Tibial nerve (tissue), 4 donors: Measurements from ENCODE around the gene PRCD. TPM values are rescaled to one million over a fixed set of nuclear protein-coding genes. Genes with fewer than 3 reads are reported as not detected.

Experiments used
- DNase-seq, 2 donors: peaks; one replicate each; pipeline ENCODE4 v3.0.0-alpha.2; 2019; ENCODE audit warnings: low spot score in 2 of 2
- H3K27ac ChIP-seq, 4 donors: fragments of 200-600 bp; sonication (generic) in 3 of 4; one replicate each; pipeline ENCODE4 v1.5.1; 2017 to 2019; ENCODE audit warnings: mild to moderate bottlenecking in 1 of 4
- H3K27me3 ChIP-seq, 2 donors: fragments of 200-600 bp; sonication (generic) in 1 of 2; one replicate each; pipeline versions ENCODE4 v1.5.1 to v1.6.0; 2017 to 2019
- H3K36me3 ChIP-seq, 3 donors: fragments of 200-600 bp; sonication (generic); one replicate each; pipeline ENCODE4 v1.5.1; 2018 to 2019
- H3K4me1 ChIP-seq, 4 donors: fragments of 200-600 bp; sonication (generic) in 3 of 4; one replicate each; pipeline ENCODE4 v1.5.1; 2017 to 2019
- H3K4me3 ChIP-seq, 4 donors: fragments of 200-600 bp; sonication (generic) in 3 of 4; one replicate each; pipeline ENCODE4 v1.5.1; 2017 to 2019; ENCODE audit warnings: mild to moderate bottlenecking in 1 of 4, moderate library complexity in 1 of 4
- H3K9me3 ChIP-seq, 4 donors: fragments of 200-600 bp; sonication (generic) in 3 of 4; one replicate each; pipeline ENCODE4 v1.5.1; 2017 to 2019
- CTCF ChIP-seq, 5 experiments: fragments of 200-600 bp in 3 of 5; fragments of 450-650 bp in 2 of 5; sonication (generic) in 3 of 5; IDR thresholded peaks; one replicate each; pipeline ENCODE4 v1.5.1; 2016 to 2019; ENCODE audit warnings: antibody characterized with exemption in 5 of 5, mild to moderate bottlenecking in 3 of 5, moderate library complexity in 2 of 5
- EP300 ChIP-seq, 2 donors: sonication (generic); formaldehyde crosslinking; IDR thresholded peaks; one replicate each; pipeline ENCODE4 v1.6.1; 2017; ENCODE audit warnings: antibody characterized with exemption in 2 of 2, mild to moderate bottlenecking in 1 of 2
- POLR2A ChIP-seq, 2 donors: fragments of 450-650 bp; IDR thresholded peaks; one replicate each; pipeline ENCODE4 v1.6.1; 2017; ENCODE audit warnings: antibody characterized with exemption in 2 of 2, mild to moderate bottlenecking in 2 of 2, moderate library complexity in 2 of 2
- WGBS, 2 donors: methylation state at CpG; one replicate each; pipeline ENCODE4 v1.1.5; 2018; 5-methylcytosine and 5-hydroxymethylcytosine counted together
- total RNA-seq, 4 donors: library from RNA; depleted of rRNA; stranded (reverse); fragments of >200 nt; gene quantifications; one replicate each; pipeline ENCODE4 v1.1.0, GENCODE V29; 2016

The PRCD gene
- total RNA-seq, 4 donors from 2014 or later = 6.6 to 23.5 (median 14.1) TPM

GRCh38 chr17:76544546-76545365 lies 4.9 kb downstream of the PRCD start:
- peaks cover 0 to 64% (median 32%) of the 10 kb centered on the region in 4 donors for H3K4me1 ChIP-seq

GRCh38 chr17:76545918-76546555 lies 6.2 kb downstream of the PRCD start:
- 70 to 77% methylated on average over 12 to 13 of the region's 13 CpGs for WGBS, 2 donors
- Histone ChIP-seq H3K9me3 (no peaks in the 10 kb centered on the region), H3K4me1 (peaks cover 0 to 58% (median 27%) of the 10 kb centered on the region in 4 donors), H3K4me3 (no peak overlapping the region), H3K27me3 (no peaks in the 10 kb centered on the region), H3K27ac (no peak overlapping the region), H3K36me3 (no peaks in the 10 kb centered on the region)
- TF ChIP-seq CTCF (IDR thresholded peaks at IDR 0.05) = no peak
- no peak for DNase-seq

More at GRCh38 chr17:76544546-76545365, 4.9 kb downstream of the PRCD start:
- H3K9me3 ChIP-seq = no peaks in the 10 kb centered on the region
- no peaks in the 10 kb centered on the region for H3K27me3 ChIP-seq
- H3K36me3 ChIP-seq = no peaks in the 10 kb centered on the region
- peak overlapping the region in 1 of 4 donors; percentile 2 for H3K4me3 ChIP-seq
- no peak for DNase-seq
- WGBS, 2 donors = 50 to 67% methylated on average over 21 to 24 of the region's 24 CpGs
- TF ChIP-seq EP300 (IDR thresholded peaks at IDR 0.05) (peak in 1 of 2 donors; percentile 32), CTCF (IDR thresholded peaks at IDR 0.05) (no peak)
- H3K27ac ChIP-seq = peak overlapping the region; percentile 20 to 74 (median 52)

- 63 to 64% methylated on average over 10 to 11 of the region's 11 CpGs for WGBS, 2 donors
- H3K4me1 ChIP-seq = peaks cover 0 to 58% (median 25%) of the 10 kb centered on the region in 4 donors
- H3K9me3 ChIP-seq = no peaks in the 10 kb centered on the region
- no peak for TF ChIP-seq CTCF (IDR thresholded peaks at IDR 0.05)
- no peak for TF ChIP-seq POLR2A (IDR thresholded peaks at IDR 0.05)
- TF ChIP-seq EP300 (IDR thresholded peaks at IDR 0.05) = no peak
- no peaks in the 10 kb centered on the region for H3K36me3 ChIP-seq
- no peaks in the 10 kb centered on the region for H3K27me3 ChIP-seq
- H3K4me3 ChIP-seq = no peak overlapping the region
- DNase-seq = no peak
- peak overlapping the region in 2 of 4 donors; percentile 3 to 40 for H3K27ac ChIP-seq
Observed at GRCh38 chr17:76546556-76547182, 6.8 kb downstream of the PRCD start.

GRCh38 chr17:76547183-76547641 lies 7.4 kb downstream of the PRCD start:
- no peak for TF ChIP-seq EP300 (IDR thresholded peaks at IDR 0.05)
- TF ChIP-seq CTCF (IDR thresholded peaks at IDR 0.05) = peak; percentile 59 to 86 (median 73)
- DNase-seq = peak in 1 of 2 donors; percentile 77
- Histone ChIP-seq H3K36me3 (no peaks in the 10 kb centered on the region), H3K4me1 (peaks cover 0 to 58% (median 25%) of the 10 kb centered on the region in 4 donors), H3K4me3 (no peak overlapping the region), H3K27ac (peak overlapping the region in 2 of 4 donors; percentile 3 to 40), H3K9me3 (no peaks in the 10 kb centered on the region), H3K27me3 (no peaks in the 10 kb centered on the region)
- WGBS, 2 donors = 34 to 38% methylated on average over 3 of the region's 3 CpGs
